ENCODE data around the gene EVA1A. TPM values are rescaled to one million over a fixed set of nuclear protein-coding genes. Genes with fewer than 3 reads are reported as not detected.

Gene EVA1A
- total RNA-seq, 4 donors from 2014 or later = 0.46 to 1.3 (median 0.50) TPM; not detected in 1

- ATAC-seq (ENCODE audit: low FRiP score) = no peak
- no peak for TF ChIP-seq CTCF (IDR thresholded peaks at IDR 0.05)
Measured at GRCh38 chr2:75475049-75475448, 85.7 kb downstream of the EVA1A start.

GRCh38 chr2:75474115-75474514 is 86.6 kb downstream of the EVA1A start:
- no peak for TF ChIP-seq CTCF (IDR thresholded peaks at IDR 0.05)
- DNase-seq (ENCODE audit: low spot score) = no peak
- no peak for ATAC-seq (ENCODE audit: low FRiP score)

More at GRCh38 chr2:75475049-75475448, 85.7 kb downstream of the EVA1A start:
- no peak for DNase-seq (ENCODE audit: low spot score)

GRCh38 chr2:75466708-75467311 is 93.9 kb downstream of the EVA1A start:
- ATAC-seq (ENCODE audit: low FRiP score) (no peak), DNase-seq (ENCODE audit: low spot score) (no peak)
- TF ChIP-seq CTCF (IDR thresholded peaks at IDR 0.05) = no peak

GRCh38 chr2:75465317-75465984 is 95.3 kb downstream of the EVA1A start:
- ATAC-seq (ENCODE audit: low FRiP score) (no peak), DNase-seq (ENCODE audit: low spot score) (no peak)
- no peak for TF ChIP-seq CTCF (IDR thresholded peaks at IDR 0.05)

DNA sequence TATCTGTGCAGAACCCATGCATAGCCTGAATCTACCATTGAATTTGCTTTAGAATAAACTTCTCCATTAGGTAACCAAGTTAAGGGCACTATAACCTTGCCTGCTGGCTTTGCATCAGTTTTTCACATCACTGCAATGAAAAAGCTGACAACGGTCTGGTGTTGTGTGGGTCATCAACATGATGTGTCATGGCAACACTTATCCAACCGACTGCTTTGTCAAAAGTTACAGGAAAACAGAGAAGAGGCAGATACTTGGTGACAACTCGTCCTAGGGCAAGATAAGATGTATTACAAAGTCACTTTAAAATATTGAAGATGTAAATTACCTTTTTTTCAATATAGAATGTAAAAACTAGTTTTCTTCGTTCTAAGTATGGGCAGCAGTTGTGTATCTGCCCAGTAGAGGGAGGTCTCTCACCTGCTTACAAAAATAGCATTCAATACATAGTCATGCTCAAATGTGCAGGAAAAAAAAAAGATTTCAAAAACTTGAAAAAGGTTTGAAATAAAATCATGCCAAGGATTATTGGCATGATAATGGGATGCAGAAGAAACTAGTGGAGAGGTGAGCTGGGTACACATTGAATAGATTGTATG is 96.3 kb downstream of the EVA1A start:
- DNase-seq (ENCODE audit: low spot score) = no peak
- no peak for ATAC-seq (ENCODE audit: low FRiP score)
- no peak for TF ChIP-seq CTCF (IDR thresholded peaks at IDR 0.05)

GRCh38 chr2:75462721-75463120 is 98.0 kb downstream of the EVA1A start:
- ATAC-seq (ENCODE audit: low FRiP score) = no peak
- no peak for TF ChIP-seq CTCF (IDR thresholded peaks at IDR 0.05)
- no peak for DNase-seq (ENCODE audit: low spot score)
